Activated naive CD4-positive, alpha-beta T cell treated with anti-CD3 and anti-CD28 coated beads for 36 hours (primary cell): ENCODE results near the gene ARHGDIB. TPM values are rescaled to one million over a fixed set of nuclear protein-coding genes. Genes with fewer than 3 reads are reported as not detected.

Experiments
- total RNA-seq, 2 experiments: library from RNA; stranded (reverse); gene quantifications; one replicate each; pipeline ENCODE4 v1.2.3, GENCODE V29; 2021

The ARHGDIB gene
- total RNA-seq, 2 experiments from 2014 or later: 663 to 730 TPM

Other genes starting within 250 kb of the ARHGDIB start
- 100 to 1,000 TPM; 105 to 115 TPM for gene WBP11, start 158.1 kb downstream of the ARHGDIB start, total RNA-seq
- 1 to 10 TPM; 2.0 to 3.1 TPM for gene C12orf60, start 157.9 kb downstream of the ARHGDIB start, total RNA-seq
- gene SMCO3, start 147.4 kb downstream of the ARHGDIB start, total RNA-seq: not detected
- not detected for gene ART4, start 118.1 kb downstream of the ARHGDIB start, total RNA-seq
- not detected for gene MGP, start 75.7 kb downstream of the ARHGDIB start, total RNA-seq
- gene ERP27, start 23.1 kb downstream of the ARHGDIB start, total RNA-seq: 1 to 10 TPM; 1.0 to 1.2 TPM
- gene PDE6H, start 11.4 kb upstream of the ARHGDIB start, total RNA-seq: not detected